SHP77 treated with DMSO at 0.1 percent for 48 hours (cell line): ENCODE data around the gene LITAF.
"Not testable (repeated sequence)": the region's sequence is repeated elsewhere in the genome, so short reads cannot be mapped to it uniquely, and the experiment has no call there.

Source experiments
- DNase-seq: peaks from one replicate; lab custom pipeline; 2025; lab: John Stamatoyannopoulos, UW

Gene LITAF

GRCh38 chr16:11597235-11598095, 10.7 kb upstream of the LITAF start:
- no peak for DNase-seq

GRCh38 chr16:11596572-11597226, 10.0 kb upstream of the LITAF start:
- no peak for DNase-seq

GRCh38 chr16:11593581-11593980, 6.9 kb upstream of the LITAF start:
- no peak for DNase-seq

GRCh38 chr16:11593076-11593475, 6.4 kb upstream of the LITAF start:
- not testable (repeated sequence) for DNase-seq

GRCh38 chr16:11591630-11592029, 4.9 kb upstream of the LITAF start:
- DNase-seq: not testable (repeated sequence)

- no peak for DNase-seq
Measured at GRCh38 chr16:11589198-11589550, 2.5 kb upstream of the LITAF start.

GRCh38 chr16:11588321-11589197, 1.8 kb upstream of the LITAF start:
- no peak for DNase-seq

GRCh38 chr16:11587643-11588247, 1.0 kb upstream of the LITAF start:
- no peak for DNase-seq

- no peak for DNase-seq
Measured at GRCh38 chr16:11586378-11586855, 302 bp downstream of the LITAF start.

- no peak for DNase-seq
Measured at GRCh38 chr16:11585460-11586377, 1.0 kb downstream of the LITAF start.

GRCh38 chr16:11583889-11584565, 2.7 kb downstream of the LITAF start:
- no peak for DNase-seq

- no peak for DNase-seq
Measured at GRCh38 chr16:11583166-11583565, 3.6 kb downstream of the LITAF start.

GRCh38 chr16:11582157-11582814, 4.4 kb downstream of the LITAF start:
- DNase-seq: no peak

GRCh38 chr16:11581678-11582077, 5.0 kb downstream of the LITAF start:
- DNase-seq: no peak

GRCh38 chr16:11580451-11581086, 6.2 kb downstream of the LITAF start:
- DNase-seq: no peak

GRCh38 chr16:11577290-11577660, 9.4 kb downstream of the LITAF start:
- DNase-seq: not testable (repeated sequence)

GRCh38 chr16:11576427-11577289, 10.1 kb downstream of the LITAF start:
- DNase-seq: no peak

GRCh38 chr16:11575223-11575589, 11.5 kb downstream of the LITAF start:
- no peak for DNase-seq
